ENCODE measurements around the gene MED10.

- no peak for TF ChIP-seq CTCF (IDR thresholded peaks at IDR 0.05; ENCODE audit: low read length)
- TF ChIP-seq EZH2phosphoT487 (IDR thresholded peaks at IDR 0.05; ENCODE audit: low read length): no peak
- no peak for TF ChIP-seq EZH2 (optimal IDR thresholded peaks at IDR 0.05; ENCODE audit: low read depth, low read length)
These were observed 51.6 kb downstream of the MED10 start for GRCh38 chr5:6326776-6327175.

All from MM.1S (cell line).